H1 (cell line): ENCODE data around the gene MCF2L2. TPM values are rescaled to one million over a fixed set of nuclear protein-coding genes. Genes with fewer than 3 reads are reported as not detected.

Experiments used
- CTCF ChIA-PET: fragments of 300-600 bp; sonication (Branson Sonifier 250); formaldehyde crosslinking; loops from one replicate; lab custom pipeline; 2021; ENCODE audit not compliant: partially characterized antibody; lab: Charles Lee
- POLR2A ChIA-PET: fragments of 300-600 bp; sonication (Branson Sonifier 250); formaldehyde crosslinking; loops from one replicate; lab custom pipeline; 2021; ENCODE audit warnings: inconsistent platforms; ENCODE audit not compliant: partially characterized antibody; lab: Charles Lee
- DNase-seq, 2 experiments: peaks; one replicate each; pipeline versions ENCODE4 v3.0.0 to v3.0.0-alpha.2; 2010 to 2022; ENCODE audit warnings: low spot score in 2 of 2, low read depth in 1 of 2, mixed read lengths in 1 of 2
- FAIRE-seq: peaks from 2 replicates; lab custom pipeline; 2011; peaks lifted over from hg19 to GRCh38; lab: Jason Lieb, UNC
- H2AFZ ChIP-seq: 2 replicates; pipeline ENCODE4 v1.8.1; 2012; ENCODE audit warnings: low read length, inconsistent platforms
- H2AK5ac ChIP-seq: 2 replicates; pipeline ENCODE4 v1.6.1; 2013; ENCODE audit warnings: low read depth, low read length
- H2BK120ac ChIP-seq: replicated peaks from 2 replicates; pipeline ENCODE3; 2013; ENCODE audit warnings: low read depth, low read length, inconsistent platforms
- H2BK12ac ChIP-seq: 2 replicates; pipeline ENCODE4 v1.6.1; 2013; ENCODE audit warnings: low read depth, low read length
- H2BK15ac ChIP-seq: 2 replicates; pipeline ENCODE4 v1.6.1; 2013; ENCODE audit warnings: low read length
- H2BK20ac ChIP-seq: 2 replicates; pipeline ENCODE4 v1.6.1; 2013; ENCODE audit warnings: low read length
- H2BK5ac ChIP-seq: 2 replicates; pipeline ENCODE4 v1.6.1; 2013; ENCODE audit warnings: low read depth, low read length
- H3K14ac ChIP-seq: 2 replicates; pipeline ENCODE4 v1.6.1; 2013; ENCODE audit warnings: inconsistent platforms; ENCODE audit not compliant: insufficient read length
- H3K18ac ChIP-seq: 2 replicates; pipeline ENCODE4 v1.6.1; 2013; ENCODE audit warnings: low read length; ENCODE audit errors: extremely low read depth
- H3K23ac ChIP-seq: 2 replicates; pipeline ENCODE4 v1.6.1; 2013; ENCODE audit warnings: inconsistent platforms; ENCODE audit not compliant: insufficient read length
- H3K23me2 ChIP-seq: 2 replicates; pipeline ENCODE4 v1.6.1; 2013; ENCODE audit warnings: low read depth, low read length
- H3K27ac ChIP-seq: 2 replicates; pipeline ENCODE4 v1.6.1; 2011; ENCODE audit warnings: low read depth, low read length, inconsistent platforms
- H3K27me3 ChIP-seq, 4 experiments: replicated peaks in 1 of 4; 1 replicate in 1 of 4; 2 replicates in 3 of 4; pipeline versions ENCODE4 v1.6.1 to v1.8.1; 2011 to 2013; ENCODE audit warnings: low read length in 3 of 4, mild to moderate bottlenecking in 3 of 4, inconsistent platforms in 2 of 4, mixed read lengths in 2 of 4, moderate library complexity in 1 of 4; ENCODE audit not compliant: control insufficient read depth in 3 of 4, insufficient read depth in 3 of 4; ENCODE audit errors: extremely low read depth in 1 of 4
- H3K36me3 ChIP-seq, 4 experiments: 2 replicates each; pipeline versions ENCODE4 v1.6.1 to v1.8.1; 2011 to 2013; ENCODE audit warnings: mild to moderate bottlenecking in 4 of 4, low read length in 3 of 4, moderate library complexity in 2 of 4, control low read depth in 1 of 4, inconsistent platforms in 1 of 4; ENCODE audit not compliant: insufficient read depth in 4 of 4, control insufficient read depth in 2 of 4
- H3K4ac ChIP-seq: replicated peaks from 2 replicates; pipeline ENCODE3; 2013; ENCODE audit warnings: low read length, low read depth, mixed read lengths, inconsistent platforms; ENCODE audit not compliant: insufficient read length
- H3K4me1 ChIP-seq, 4 experiments: replicated peaks in 1 of 4; 1 replicate in 1 of 4; 2 replicates in 3 of 4; pipeline versions ENCODE4 v1.6.1 to v1.8.1; 2011 to 2013; ENCODE audit warnings: low read length in 3 of 4, inconsistent platforms in 2 of 4, mixed read lengths in 1 of 4; ENCODE audit not compliant: insufficient read depth in 4 of 4, control insufficient read depth in 3 of 4
- H3K4me2 ChIP-seq, 2 experiments: 2 replicates each; pipeline versions ENCODE4 v1.6.1 to v1.8.1; 2011 to 2013; ENCODE audit warnings: low read depth in 2 of 2, low read length in 2 of 2, control low read depth in 1 of 2, inconsistent platforms in 1 of 2, mild to moderate bottlenecking in 1 of 2; ENCODE audit not compliant: insufficient read depth in 1 of 2
- H3K4me3 ChIP-seq, 4 experiments: fragments of 200-600, 300-600 bp in 1 of 4; sonication (generic), shearing (Covaris generic), sonication (Bioruptor Twin) in 1 of 4; 2 replicates each; pipeline versions ENCODE4 v1.5.1 to v1.8.1; 2011 to 2016; ENCODE audit warnings: low read length in 4 of 4, low read depth in 3 of 4, control low read depth in 2 of 4, inconsistent platforms in 2 of 4, mild to moderate bottlenecking in 2 of 4, mixed read lengths in 1 of 4, moderate library complexity in 1 of 4; ENCODE audit not compliant: insufficient read depth in 2 of 4; ENCODE audit errors: extremely low read depth in 1 of 4
- H3K56ac ChIP-seq: replicated peaks from 2 replicates; pipeline ENCODE3; 2013; ENCODE audit warnings: low read depth, mild to moderate bottlenecking, mixed read lengths, low read length, inconsistent platforms; ENCODE audit not compliant: insufficient read length
- H3K79me1 ChIP-seq: 2 replicates; pipeline ENCODE4 v1.6.1; 2013; ENCODE audit warnings: low read depth, low read length, control low read depth
- H3K79me2 ChIP-seq, 2 experiments: 2 replicates each; pipeline versions ENCODE4 v1.6.1 to v1.8.1; 2012 to 2013; ENCODE audit warnings: low read length in 2 of 2, mild to moderate bottlenecking in 2 of 2, inconsistent platforms in 1 of 2; ENCODE audit not compliant: insufficient read depth in 2 of 2, control insufficient read depth in 1 of 2
- H3K9ac ChIP-seq, 4 experiments: replicated peaks in 1 of 4; 1 replicate in 1 of 4; 2 replicates in 3 of 4; pipeline versions ENCODE4 v1.6.1 to v1.8.1; 2011 to 2013; ENCODE audit warnings: low read depth in 3 of 4, low read length in 3 of 4, control low read depth in 2 of 4, mild to moderate bottlenecking in 2 of 4, moderate library complexity in 2 of 4, inconsistent platforms in 1 of 4; ENCODE audit errors: extremely low read depth in 1 of 4
- H3K9me3 ChIP-seq, 2 experiments: 2 replicates each; pipeline versions ENCODE4 v1.6.1 to v1.8.1; 2012 to 2013; ENCODE audit warnings: mild to moderate bottlenecking in 2 of 2, moderate library complexity in 2 of 2, control low read depth in 1 of 2, inconsistent platforms in 1 of 2, low read depth in 1 of 2, low read length in 1 of 2, mixed read lengths in 1 of 2; ENCODE audit not compliant: insufficient read depth in 2 of 2
- H4K20me1 ChIP-seq, 2 experiments: replicated peaks in 1 of 2; 2 replicates each; pipeline versions ENCODE3 to v1.8.1; 2011 to 2013; ENCODE audit warnings: inconsistent platforms in 2 of 2, low read length in 2 of 2, mild to moderate bottlenecking in 1 of 2; ENCODE audit not compliant: insufficient read depth in 2 of 2, control insufficient read depth in 1 of 2
- H4K5ac ChIP-seq: 2 replicates; pipeline ENCODE4 v1.6.1; 2013; ENCODE audit warnings: low read length, low read depth, mixed read lengths, inconsistent platforms; ENCODE audit not compliant: insufficient read length
- H4K8ac ChIP-seq: 2 replicates; pipeline ENCODE4 v1.8.0; 2013; ENCODE audit warnings: mild to moderate bottlenecking, moderate library complexity, low read length, inconsistent platforms; ENCODE audit not compliant: insufficient read depth; ENCODE audit errors: extremely low read depth
- H4K91ac ChIP-seq: replicated peaks from 2 replicates; pipeline ENCODE3; 2013; ENCODE audit warnings: low read length, mixed read lengths, inconsistent platforms; ENCODE audit not compliant: insufficient read length
- CBX8 ChIP-seq: fragments of 300-800, 300-1000 bp; sonication (generic); IDR thresholded peaks from 2 replicates; pipeline ENCODE4 v1.7.1; 2016; ENCODE audit warnings: low read depth, low read length, borderline replicate concordance
- EGR1 ChIP-seq: IDR thresholded peaks from 2 replicates; pipeline ENCODE4 v1.6.1; 2011; ENCODE audit warnings: low read depth, low read length, borderline replicate concordance
- GTF2F1 ChIP-seq: IDR thresholded peaks from 2 replicates; pipeline ENCODE4 v1.6.1; 2012; ENCODE audit warnings: low read depth, low read length, improper control_type of control experiment, borderline replicate concordance
- HDAC2 ChIP-seq, 2 experiments: fragments of 300-600 bp in 1 of 2; sonication (generic) in 1 of 2; IDR thresholded peaks; 2 replicates each; pipeline ENCODE4 v1.6.1; 2011 to 2012; ENCODE audit warnings: low read depth in 2 of 2, low read length in 2 of 2, mild to moderate bottlenecking in 2 of 2, moderate library complexity in 2 of 2, borderline replicate concordance in 1 of 2, inconsistent platforms in 1 of 2
- KDM1A ChIP-seq: fragments of 200-600, 300-600 bp; sonication (generic); IDR thresholded peaks from 2 replicates; pipeline ENCODE4 v1.7.1; 2016; ENCODE audit warnings: mild to moderate bottlenecking, low read length, borderline replicate concordance
- KDM4A ChIP-seq: IDR thresholded peaks from one replicate; pipeline ENCODE4 v1.7.1; 2012; ENCODE audit warnings: low read depth, mild to moderate bottlenecking, moderate library complexity, low read length, inconsistent platforms; ENCODE audit not compliant: severe bottlenecking
- NANOG ChIP-seq: IDR thresholded peaks from 2 replicates; pipeline ENCODE4 v1.6.1; 2011; ENCODE audit warnings: low read length, low read depth, mild to moderate bottlenecking, inconsistent platforms; ENCODE audit not compliant: insufficient read depth, poor library complexity, severe bottlenecking
- RBBP5 ChIP-seq: IDR thresholded peaks from 2 replicates; pipeline ENCODE4 v1.7.1; 2012; ENCODE audit warnings: low read depth, mild to moderate bottlenecking, inconsistent platforms, low read length, moderate library complexity, borderline replicate concordance
- RNF2 ChIP-seq: fragments of 200-900, 300-1000 bp; sonication (generic); IDR thresholded peaks from 2 replicates; pipeline ENCODE4 v1.7.1; 2016; ENCODE audit warnings: borderline replicate concordance, low read depth, mild to moderate bottlenecking, antibody characterized with exemption, low read length; ENCODE audit not compliant: poor library complexity, severe bottlenecking; ENCODE audit errors: missing control alignments
- RXRA ChIP-seq: IDR thresholded peaks from 2 replicates; pipeline ENCODE4 v1.6.1; 2011; ENCODE audit warnings: low read depth, mild to moderate bottlenecking, low read length, moderate library complexity; ENCODE audit not compliant: insufficient read depth
- SP4 ChIP-seq: IDR thresholded peaks from 2 replicates; pipeline ENCODE4 v1.6.1; 2012; ENCODE audit warnings: low read length, inconsistent platforms
- TAF1 ChIP-seq: IDR thresholded peaks from 2 replicates; pipeline ENCODE4 v1.6.1; 2011; ENCODE audit warnings: mild to moderate bottlenecking, low read depth, low read length
- TEAD4 ChIP-seq: IDR thresholded peaks from 2 replicates; pipeline ENCODE4 v1.6.1; 2012; ENCODE audit warnings: low read depth, low read length, inconsistent platforms, mixed read lengths
- WGBS, 2 experiments: shearing (Covaris generic) in 1 of 2; methylation state at CpG; one replicate each; pipeline versions ENCODE4 v1.1.6 to v1.1.7; 2013 to 2015; ENCODE audit warnings: low lambda C conversion rate in 2 of 2, mixed read lengths in 2 of 2, inconsistent platforms in 1 of 2, low coverage in 1 of 2, missing lambda C conversion rate in 1 of 2; ENCODE audit not compliant: insufficient replicate concordance in 2 of 2, insufficient coverage in 1 of 2, insufficient read length in 1 of 2; ENCODE audit errors: extremely low coverage in 1 of 2, missing lambda C conversion rate in 1 of 2; 5-methylcytosine and 5-hydroxymethylcytosine counted together
- polyA plus RNA-seq, 7 experiments: library from polyadenylated mRNA; depleted of rRNA in 3 of 7; stranded (reverse) in 5 of 7; unstranded in 2 of 7; fragments of >200 nt in 5 of 7; fragments of 200-250 nt in 2 of 7; gene quantifications; 1 replicate in 5 of 7; 2 replicates in 1 of 7; 4 replicates in 1 of 7; pipeline versions ENCODE4 v1.2.1 to v1.2.3, GENCODE V29; 2011 to 2013; ENCODE audit warnings: missing spikeins in 2 of 7, mixed read lengths in 2 of 7
- total RNA-seq: library from RNA; stranded (reverse); fragmentation: NEBNext Ultra II Directional; extraction: Animal tissue kit (Norgen Biotek cat#: 25700); gene quantifications from 2 replicates; pipeline ENCODE4 v1.2.1, GENCODE V29; 2021

MCF2L2 gene
- total and polyA plus RNA-seq, 2 of the 8 experiments (the other 6 are each of a cell fraction or from before 2014, with no cell fraction given), result 4.1 to 13.7 TPM

- Histone ChIP-seq H4K5ac (no peak overlapping the region), H3K4ac (no peak overlapping the region), H4K91ac (no peak overlapping the region), H3K56ac (no peak overlapping the region), H2BK120ac (no peak overlapping the region), H3K4me2 (no peak overlapping the region), H2AK5ac (no peak overlapping the region), H2BK5ac (no peak overlapping the region), H3K79me2 (no peaks in the 10 kb centered on the region), H3K14ac (no peak overlapping the region), H3K4me1 (peaks cover 0 to 8% (median 2%) of the 10 kb centered on the region in 4 experiments; a peak in 2 of 7 replicates), H4K8ac (no peak overlapping the region), H3K9ac (no peak overlapping the region), H3K9me3 (no peaks in the 10 kb centered on the region), H3K27me3 (peaks cover 3 to 23% (median 18%) of the 10 kb centered on the region in 4 experiments), H3K4me3 (no peak overlapping the region), H3K36me3 (no peaks in the 10 kb centered on the region), H4K20me1 (peaks cover 0 to 3% of the 10 kb centered on the region in 2 experiments), H2BK20ac (no peak overlapping the region), H3K23me2 (peaks cover 6% of the 10 kb centered on the region; the same call in 1 of the 2 replicates), H2BK12ac (no peak overlapping the region), H3K23ac (no peak overlapping the region), H3K79me1 (no peaks in the 10 kb centered on the region), H3K27ac (no peak overlapping the region), H2BK15ac (no peak overlapping the region), H3K18ac (no peak overlapping the region), H2AFZ (no peak overlapping the region)
- DNase-seq (no peak), FAIRE-seq (no peak)
- ChIA-PET CTCF (interaction anchor here (1.6 kb wide), 1 partner anchor 228 kb away, joined by 4 read pairs; no protein-coding TSS in a partner anchor), POLR2A (no interaction called here)
- 97% methylated on average over 2 of the region's 2 CpGs; no CpG with 5 or more reads in 1 of the 2 experiments for WGBS, 2 experiments
- TF ChIP-seq CBX8 (no peak), TEAD4 (no peak), RNF2 (no peak), EGR1 (no peak), SP4 (no peak), RXRA (no peak), NANOG (no peak), HDAC2 (IDR thresholded peaks at IDR 0.05; ENCODE audit: borderline replicate concordance in 1 of 2, low read depth in 2 of 2, low read length in 2 of 2) (no peak), RBBP5 (no peak), GTF2F1 (no peak), TAF1 (no peak), KDM1A (no peak), KDM4A (no peak)
Observed at GRCh38 chr3:183158113-183158512, 270.3 kb downstream of the MCF2L2 start.
